SH-SY5Y (cell line): ENCODE data around the gene ARHGAP6.

Experiments
- GATA2 ChIP-seq: IDR thresholded peaks from 2 replicates; pipeline ENCODE4 v1.6.1; 2011; ENCODE audit warnings: mild to moderate bottlenecking, low read depth, low read length
- GATA3 ChIP-seq: IDR thresholded peaks from 2 replicates; pipeline ENCODE4 v1.6.1; 2011; ENCODE audit warnings: low read depth, mild to moderate bottlenecking, low read length, moderate library complexity

GRCh38 chrX:11119313-11119943 lies 546.3 kb downstream of the ARHGAP6 start:
- TF ChIP-seq GATA2 (no peak), GATA3 (no peak)
